AG08396 (cell line): ENCODE measurements around the gene STUM.

ENCODE experiments used
- DNase-seq: peaks from one replicate; pipeline ENCODE4 v3.0.0; 2012; ENCODE audit warnings: low spot score, mixed read lengths

Gene STUM

DNA sequence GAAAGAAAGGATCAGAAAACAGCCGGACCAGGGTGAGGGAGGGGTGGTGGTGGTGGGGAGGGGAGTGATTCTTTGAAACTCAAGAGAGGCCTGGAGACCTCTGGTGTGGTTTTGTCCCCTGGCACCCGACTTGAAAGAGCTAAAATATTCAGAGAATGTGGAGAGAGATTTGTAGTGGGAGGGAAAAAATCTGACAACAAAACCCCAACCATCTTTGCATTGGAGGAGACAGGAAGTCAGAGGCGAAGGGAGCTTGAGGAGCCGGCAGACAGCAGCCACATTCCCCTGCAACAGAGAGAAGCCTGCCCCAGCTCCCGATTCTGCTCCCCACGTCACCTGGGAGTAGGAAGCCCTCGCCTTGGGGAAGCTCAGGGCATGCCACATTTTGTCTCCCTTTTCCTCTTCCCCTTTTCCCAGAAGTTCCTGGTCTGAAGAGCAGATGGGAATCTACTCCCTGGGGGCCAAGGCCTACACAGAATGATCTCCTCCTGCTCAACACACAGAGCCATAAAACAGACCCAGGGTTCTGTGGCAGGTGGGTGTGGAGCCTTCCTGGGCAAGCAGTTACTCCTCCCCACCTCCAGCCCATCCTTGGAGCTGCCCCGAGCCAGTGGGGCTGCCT lies 105.6 kb downstream of the STUM start:
- DNase-seq, result peak; percentile 38

DNA sequence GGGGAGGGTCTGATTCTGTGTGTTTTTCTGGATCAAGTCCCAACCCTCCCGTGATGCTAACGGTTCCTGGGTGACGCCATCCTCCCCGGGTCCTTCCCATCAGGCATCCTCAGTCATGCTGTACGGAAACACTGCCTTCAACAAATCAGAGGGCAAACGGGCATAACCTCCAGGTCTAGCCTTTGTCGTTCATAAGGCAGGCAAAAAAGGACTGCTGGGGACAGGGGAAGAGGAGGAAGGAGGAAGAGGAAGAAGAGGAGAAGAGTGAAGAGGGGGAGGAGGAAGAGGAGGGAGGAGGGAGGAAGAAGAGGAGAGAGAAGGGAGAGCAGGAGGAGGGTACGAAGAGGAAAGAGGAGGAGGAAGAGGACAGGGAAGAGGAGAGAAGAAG lies 106.1 kb downstream of the STUM start:
- DNase-seq, result no peak

DNA sequence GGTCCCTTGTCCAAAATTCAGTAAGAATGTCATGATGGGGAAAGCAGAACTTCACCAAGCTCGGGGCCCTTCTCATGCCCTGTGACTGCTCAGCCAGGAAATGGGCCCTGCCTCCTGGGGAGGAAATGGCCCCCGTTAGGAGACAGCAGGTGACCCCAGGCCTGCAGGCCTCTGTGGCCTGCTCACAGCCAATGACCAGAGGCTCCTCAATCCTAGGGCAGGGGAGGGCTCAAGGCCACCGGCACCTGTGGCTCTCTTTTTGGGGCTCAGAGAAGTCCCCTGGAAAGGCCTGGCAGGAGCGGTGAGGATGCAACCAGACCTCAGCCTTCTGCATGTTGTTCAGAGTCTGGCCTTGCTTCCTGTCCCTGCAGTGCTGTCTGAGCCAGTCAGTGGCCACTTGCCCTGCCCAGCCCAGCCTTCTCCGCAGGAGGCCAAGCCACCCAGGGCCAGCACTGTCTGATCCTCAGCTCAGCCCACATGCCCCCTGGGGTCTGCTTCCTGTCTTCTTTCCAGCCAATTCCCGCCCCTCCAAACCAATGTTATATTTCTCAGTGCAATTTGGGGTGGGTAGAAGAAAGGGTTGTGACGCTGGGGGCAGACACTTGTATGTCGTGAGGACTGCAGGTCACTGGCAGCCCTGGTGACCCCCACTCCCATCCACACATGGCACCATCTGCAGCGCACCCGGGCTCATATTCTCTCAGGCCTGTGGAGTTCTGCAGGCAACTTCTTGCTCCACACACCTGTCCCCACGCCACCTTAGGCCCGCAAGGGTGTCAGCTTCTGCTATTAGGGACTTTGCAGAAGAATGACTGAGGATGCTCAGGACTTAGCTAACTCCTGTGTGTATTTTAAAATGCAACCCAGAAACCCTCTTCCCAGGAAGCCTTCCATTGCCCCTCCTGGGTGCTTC lies 106.9 kb downstream of the STUM start:
- no peak for DNase-seq

DNA sequence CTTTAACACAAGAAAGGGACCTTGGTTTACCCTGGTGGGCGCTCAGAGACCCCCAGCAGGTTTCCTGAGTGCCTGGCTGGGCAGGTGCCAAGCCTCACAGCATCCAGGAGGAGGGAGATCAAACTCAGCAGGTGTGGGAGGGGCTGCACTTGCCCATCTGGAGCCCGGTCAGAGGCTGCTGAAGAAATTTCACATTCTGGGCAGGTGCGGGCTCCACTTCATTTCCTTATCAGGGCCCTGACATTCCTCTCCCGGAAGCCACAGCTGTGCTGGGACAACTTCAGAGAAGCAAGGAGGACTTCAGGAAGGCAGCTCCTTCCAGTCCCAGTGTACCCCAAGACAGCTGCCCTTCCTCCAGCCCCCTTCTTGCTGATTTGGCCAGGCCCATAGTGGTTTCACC lies 107.6 kb downstream of the STUM start:
- DNase-seq, result no peak

DNA sequence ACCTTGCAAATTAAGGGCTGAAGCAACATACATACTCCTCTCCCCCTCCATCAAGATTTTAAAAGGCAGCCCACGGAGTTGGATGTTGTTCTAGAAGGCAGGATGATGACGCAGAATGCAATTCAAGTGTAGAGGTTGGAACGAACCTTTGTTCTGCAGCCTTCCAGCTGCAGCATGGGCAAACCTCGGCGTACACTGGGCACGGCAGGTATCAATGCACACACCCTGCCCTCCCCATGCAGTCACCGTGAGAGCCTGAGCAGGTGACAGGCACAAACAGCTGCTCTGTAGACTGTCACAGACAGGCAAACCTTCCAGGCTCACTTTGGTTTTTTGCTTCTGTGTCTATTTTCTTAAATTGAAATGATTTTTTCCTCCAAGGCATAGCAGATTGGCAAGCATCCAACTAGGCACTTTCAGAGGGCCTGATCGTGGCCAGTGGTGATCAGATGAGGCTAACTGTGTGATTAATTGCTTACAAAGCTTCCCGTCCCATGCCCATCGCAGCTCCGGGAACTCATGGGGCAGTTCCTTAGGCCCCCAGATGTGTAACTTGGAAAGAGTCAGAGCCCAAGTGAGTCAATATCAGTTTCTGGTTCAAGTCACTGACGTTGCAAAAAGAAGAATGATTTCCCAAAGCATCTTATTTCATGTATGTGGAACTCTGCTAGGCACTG lies 108.2 kb downstream of the STUM start:
- DNase-seq, result peak; percentile 61

DNA sequence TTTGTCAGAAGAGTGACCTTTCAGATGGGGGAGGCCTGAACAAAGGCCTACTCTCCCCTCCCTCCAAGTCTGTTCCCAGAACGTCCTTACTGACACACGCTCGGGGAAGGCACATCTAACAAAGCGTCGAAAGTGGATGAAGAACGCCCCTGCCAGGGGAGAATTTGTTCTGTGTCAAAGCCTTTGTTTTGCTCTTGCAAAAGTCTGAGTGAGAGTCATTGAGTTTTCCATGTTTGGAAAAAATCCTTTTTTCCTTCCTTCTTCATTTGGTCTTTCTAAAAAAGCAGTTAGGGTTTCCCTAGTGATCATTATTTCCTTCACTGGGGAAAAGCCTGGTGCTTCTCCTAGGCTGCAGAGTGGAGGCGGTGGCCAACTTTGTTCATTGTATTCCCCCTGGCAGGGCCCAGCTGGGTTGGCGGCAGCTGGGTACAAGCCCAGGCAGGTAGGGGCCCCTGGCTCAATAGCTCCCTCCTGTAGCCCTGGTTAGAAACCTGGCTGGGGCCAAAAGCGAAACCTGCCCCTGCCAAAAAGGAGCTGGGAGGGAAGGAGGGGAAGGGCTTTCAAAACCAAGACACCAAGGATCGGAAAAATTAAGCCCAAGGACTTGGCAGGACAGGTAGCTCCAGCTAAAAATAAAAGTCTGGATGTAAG lies 109.5 kb downstream of the STUM start:
- DNase-seq, result no peak

DNA sequence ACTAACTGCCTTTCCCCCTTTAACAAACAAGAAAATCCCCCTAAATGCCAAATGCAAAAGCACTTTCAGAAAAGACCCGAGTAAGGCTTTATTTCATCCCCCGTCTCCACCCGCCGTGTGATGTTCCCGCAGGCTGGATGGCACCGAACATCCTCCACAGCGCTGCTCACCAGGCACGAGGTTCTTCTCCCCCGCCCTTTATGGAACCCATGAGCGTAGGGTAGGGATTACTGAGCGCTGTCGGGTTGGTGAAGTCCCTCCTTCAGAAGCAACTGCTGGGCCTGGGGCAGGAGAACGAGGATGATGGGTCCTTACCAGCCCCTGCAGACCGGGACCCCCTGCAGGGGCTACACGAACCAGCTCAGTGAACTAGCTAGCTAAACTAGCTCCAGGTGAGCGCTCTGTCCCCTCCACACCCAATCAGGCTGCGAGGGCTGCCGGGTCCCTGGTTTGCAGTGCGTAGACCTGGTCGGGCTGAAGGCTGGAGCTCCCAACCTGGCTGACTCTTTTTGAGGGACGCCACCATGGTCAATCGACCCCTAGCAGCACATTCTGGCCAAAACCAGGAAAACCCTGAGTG lies 110.1 kb downstream of the STUM start:
- no peak for DNase-seq
